HEK293T (cell line): ENCODE measurements around the gene CFTR.
"Not testable (repeated sequence)": the region's sequence is repeated elsewhere in the genome, so short reads cannot be mapped to it uniquely, and the experiment has no call there.

Experiments used
- CTCF ChIA-PET: fragments of 350-600 bp; formaldehyde crosslinking; extraction: SDS; loops from one replicate; lab custom pipeline; 2021; ENCODE audit warnings: antibody characterized with exemption, inconsistent platforms; lab: Yijun Ruan, JAX
- POLR2A ChIA-PET: fragments of 350-600 bp; formaldehyde crosslinking; extraction: SDS; loops from one replicate; lab custom pipeline; 2020; ENCODE audit warnings: antibody characterized with exemption, inconsistent platforms; lab: Yijun Ruan, JAX
- DNase-seq: peaks from one replicate; pipeline ENCODE4 v3.0.0; 2012; ENCODE audit warnings: mixed read lengths; ENCODE audit errors: extremely low spot score
- ARNT ChIP-seq: fragments of 450-650 bp; IDR thresholded peaks from 2 replicates; pipeline ENCODE4 v1.6.1; 2017; ENCODE audit warnings: mild to moderate bottlenecking
- BHLHE40 ChIP-seq: fragments of 450-650 bp; IDR thresholded peaks from 2 replicates; pipeline ENCODE4 v1.6.1; 2016; ENCODE audit warnings: mild to moderate bottlenecking, moderate library complexity, borderline replicate concordance
- CTBP1 ChIP-seq: fragments of 450-650 bp; IDR thresholded peaks from 2 replicates; pipeline ENCODE4 v1.6.1; 2016; ENCODE audit warnings: borderline replicate concordance
- ELF4 ChIP-seq: fragments of 450-650 bp; IDR thresholded peaks from 2 replicates; pipeline ENCODE4 v1.6.1; 2017; ENCODE audit warnings: antibody characterized with exemption
- FOXA1 ChIP-seq: fragments of 450-650 bp; IDR thresholded peaks from 2 replicates; pipeline ENCODE4 v1.6.1; 2016; ENCODE audit warnings: mild to moderate bottlenecking
- FOXK2 ChIP-seq: fragments of 450-650 bp; IDR thresholded peaks from 2 replicates; pipeline ENCODE4 v1.6.1; 2016; ENCODE audit warnings: mild to moderate bottlenecking
- FOXM1 ChIP-seq: fragments of 450-650 bp; IDR thresholded peaks from 2 replicates; pipeline ENCODE4 v1.6.1; 2017; ENCODE audit warnings: mild to moderate bottlenecking, borderline replicate concordance
- HDGF ChIP-seq: fragments of 450-650 bp; IDR thresholded peaks from 2 replicates; pipeline ENCODE4 v1.6.1; 2017; ENCODE audit warnings: antibody characterized with exemption, borderline replicate concordance
- L3MBTL2 ChIP-seq: fragments of 450-650 bp; conservative IDR thresholded peaks from 2 replicates; pipeline ENCODE4 v1.6.1; 2016; ENCODE audit warnings: mild to moderate bottlenecking
- LEF1 ChIP-seq: fragments of 450-650 bp; IDR thresholded peaks from 2 replicates; pipeline ENCODE4 v1.6.1; 2017; ENCODE audit warnings: mild to moderate bottlenecking, borderline replicate concordance
- NFRKB ChIP-seq: fragments of 450-650 bp; IDR thresholded peaks from 2 replicates; pipeline ENCODE4 v1.6.1; 2016; ENCODE audit warnings: mild to moderate bottlenecking, moderate library complexity
- SP1 ChIP-seq: fragments of 450-650 bp; IDR thresholded peaks from 2 replicates; pipeline ENCODE4 v1.6.1; 2017
- SUZ12 ChIP-seq: fragments of 450-650 bp; IDR thresholded peaks from 2 replicates; pipeline ENCODE4 v1.6.1; 2016; ENCODE audit warnings: mild to moderate bottlenecking
- TARDBP ChIP-seq: fragments of 450-650 bp; IDR thresholded peaks from 2 replicates; pipeline ENCODE4 v1.6.1; 2016
- ZNF384 ChIP-seq: fragments of 450-650 bp; IDR thresholded peaks from 2 replicates; pipeline ENCODE4 v1.6.1; 2016
- TF ChIP-seq, protein P1 (sequence below): fragments of 450-650 bp; IDR thresholded peaks from 2 replicates; pipeline ENCODE4 v1.6.1; 2016

Gene CFTR

DNA sequence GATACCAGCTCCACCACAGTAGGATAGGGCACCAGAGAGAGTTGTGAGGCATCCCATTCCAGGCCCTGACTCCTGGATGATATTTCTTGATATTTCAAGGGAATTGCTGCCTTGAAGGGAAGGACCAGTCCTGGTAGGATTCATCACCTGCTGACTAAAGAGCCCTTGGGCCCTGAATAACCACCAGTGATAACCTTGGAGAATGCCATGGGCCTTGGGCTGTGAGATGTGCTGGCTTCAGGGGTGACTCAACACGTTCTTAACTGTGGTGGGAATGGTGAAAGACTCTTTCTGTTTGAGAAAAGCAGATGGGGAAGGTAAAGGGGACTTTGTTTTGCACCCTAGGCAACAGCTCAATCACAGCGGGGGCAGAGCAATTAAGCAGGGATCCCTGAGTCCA, 31.2 kb upstream of the CFTR start:
- no peak for DNase-seq
- no peak for TF ChIP-seq ZNF384
- no peak for TF ChIP-seq TARDBP
- TF ChIP-seq NFRKB = no peak
- TF ChIP-seq SP1 = no peak
- TF ChIP-seq, protein P1, sequence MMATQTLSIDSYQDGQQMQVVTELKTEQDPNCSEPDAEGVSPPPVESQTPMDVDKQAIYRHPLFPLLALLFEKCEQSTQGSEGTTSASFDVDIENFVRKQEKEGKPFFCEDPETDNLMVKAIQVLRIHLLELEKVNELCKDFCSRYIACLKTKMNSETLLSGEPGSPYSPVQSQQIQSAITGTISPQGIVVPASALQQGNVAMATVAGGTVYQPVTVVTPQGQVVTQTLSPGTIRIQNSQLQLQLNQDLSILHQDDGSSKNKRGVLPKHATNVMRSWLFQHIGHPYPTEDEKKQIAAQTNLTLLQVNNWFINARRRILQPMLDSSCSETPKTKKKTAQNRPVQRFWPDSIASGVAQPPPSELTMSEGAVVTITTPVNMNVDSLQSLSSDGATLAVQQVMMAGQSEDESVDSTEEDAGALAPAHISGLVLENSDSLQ = no peak
- no peak for TF ChIP-seq FOXK2
- TF ChIP-seq L3MBTL2 = no peak
- no peak for TF ChIP-seq LEF1
- TF ChIP-seq CTBP1 = no peak
- TF ChIP-seq BHLHE40 = no peak
- CTCF ChIA-PET = no interaction called here
- POLR2A ChIA-PET = no interaction called here

DNA sequence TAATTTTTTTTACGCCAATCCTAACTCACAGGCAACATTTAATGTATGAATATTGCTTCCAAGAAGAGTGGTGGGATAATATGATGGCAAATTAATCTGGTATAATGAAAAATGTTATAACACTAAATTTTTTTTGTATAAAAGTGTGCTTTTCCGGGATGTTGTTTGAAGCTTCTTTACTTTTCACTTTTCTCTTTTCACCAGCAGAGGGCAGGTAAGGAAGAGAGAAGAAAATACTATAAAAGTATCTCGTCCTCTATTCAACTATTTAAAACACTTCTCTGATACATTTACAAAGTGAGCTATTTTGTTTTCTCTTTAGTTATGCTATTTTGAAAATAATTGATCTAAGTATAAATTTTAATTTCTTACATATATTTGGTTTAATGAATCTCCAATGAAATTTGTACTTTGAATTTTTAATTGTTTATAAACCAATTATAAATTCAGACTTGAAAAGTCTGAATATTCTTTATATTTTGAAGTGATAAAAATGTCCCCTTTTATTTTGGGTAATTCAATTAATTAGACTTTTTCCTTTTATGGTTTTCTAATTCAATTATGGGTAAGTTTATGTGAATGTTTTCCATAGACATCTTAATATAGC, 20.7 kb upstream of the CFTR start:
- no peak for DNase-seq
- POLR2A ChIA-PET = no interaction called here
- CTCF ChIA-PET = interaction anchor here (0.6 to 1.0 kb wide), 3 partner anchors 232 to 1869 kb away, joined by 3 to 4 read pairs (median 3); no protein-coding TSS in a partner anchor
- TF ChIP-seq FOXK2 (no peak), ELF4 (no peak), L3MBTL2 (no peak), FOXM1 (no peak), ZNF384 (no peak), NFRKB (no peak), FOXA1 (no peak), HDGF (no peak), SUZ12 (no peak), LEF1 (no peak), TARDBP (no peak), CTBP1 (no peak), ARNT (no peak), SP1 (no peak), BHLHE40 (no peak)
- TF ChIP-seq, protein P1 = no peak

DNA sequence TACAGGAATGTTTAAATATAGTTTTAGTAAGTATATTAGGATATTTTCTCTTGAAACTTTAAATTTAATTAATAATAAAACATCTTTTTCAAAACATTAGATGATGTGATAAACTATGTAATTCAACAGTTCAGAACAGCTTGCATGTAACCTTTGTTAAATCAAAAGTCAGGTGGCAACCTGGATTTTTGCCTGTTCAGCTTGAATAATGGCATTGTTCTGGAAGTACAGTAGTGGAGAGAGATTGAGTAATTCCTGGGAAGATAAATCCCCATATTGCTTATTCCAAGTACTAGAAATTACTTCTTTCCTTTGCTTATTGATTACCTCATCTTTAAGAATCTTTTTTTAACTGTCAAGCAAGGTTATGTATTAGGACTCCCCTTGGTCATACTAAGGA, 20.1 kb upstream of the CFTR start:
- TF ChIP-seq L3MBTL2 (no peak), LEF1 (no peak), SP1 (no peak), FOXA1 (no peak), ZNF384 (no peak), NFRKB (no peak), FOXM1 (no peak), ELF4 (no peak), ARNT (no peak), HDGF (no peak), SUZ12 (no peak), BHLHE40 (no peak), TARDBP (no peak), FOXK2 (no peak)
- TF ChIP-seq, protein P1 = no peak
- no peak for DNase-seq
- ChIA-PET POLR2A (no interaction called here), CTCF (interaction anchor here (0.6 kb wide), 1 partner anchor 1868 kb away, joined by 4 read pairs; no protein-coding TSS in a partner anchor)

DNA sequence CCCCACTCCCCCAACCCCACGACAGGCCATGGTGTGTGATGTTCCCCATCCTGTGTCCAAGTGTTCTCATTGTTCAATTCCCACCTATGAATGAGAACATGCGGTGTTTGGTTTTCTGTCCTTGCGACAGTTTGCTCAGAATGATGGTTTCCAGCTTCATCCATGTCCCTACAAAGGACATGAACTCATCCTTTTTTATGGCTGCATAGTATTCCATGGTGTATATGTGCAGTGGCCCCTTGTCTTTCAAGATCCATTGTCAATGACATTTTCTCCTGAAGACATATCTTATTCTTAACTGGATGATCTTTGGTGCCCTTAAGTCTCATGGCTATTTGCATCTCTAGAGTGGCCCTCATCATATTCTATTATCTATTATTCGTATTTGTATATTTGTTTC, 19.0 kb upstream of the CFTR start:
- CTCF ChIA-PET, DNase-seq, POLR2A ChIA-PET: not testable (repeated sequence)

DNA sequence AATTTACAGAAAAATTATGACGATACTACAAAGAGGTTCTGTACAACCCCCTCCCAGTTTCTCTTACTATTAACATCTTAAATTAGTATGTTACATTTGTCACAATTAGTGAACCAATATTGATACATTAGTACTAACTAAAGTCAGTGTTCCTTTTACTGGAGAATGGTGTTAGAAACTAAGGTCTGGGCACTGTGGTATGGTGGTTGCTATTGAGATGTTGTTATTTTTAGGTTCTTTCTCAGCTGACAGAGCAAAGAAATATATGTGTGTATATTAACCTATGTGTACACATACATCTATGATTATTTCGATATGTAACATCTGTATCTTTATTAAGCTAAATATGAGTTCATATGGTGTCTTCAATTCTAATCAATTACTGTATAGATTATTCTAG, 11.7 kb upstream of the CFTR start:
- DNase-seq = no peak
- ChIA-PET CTCF (no interaction called here), POLR2A (no interaction called here)
- TF ChIP-seq ARNT = no peak
- TF ChIP-seq FOXM1 = no peak
- TF ChIP-seq, protein P1 = no peak
- TF ChIP-seq ZNF384 = no peak
- TF ChIP-seq CTBP1 = no peak
- TF ChIP-seq BHLHE40 = no peak

DNA sequence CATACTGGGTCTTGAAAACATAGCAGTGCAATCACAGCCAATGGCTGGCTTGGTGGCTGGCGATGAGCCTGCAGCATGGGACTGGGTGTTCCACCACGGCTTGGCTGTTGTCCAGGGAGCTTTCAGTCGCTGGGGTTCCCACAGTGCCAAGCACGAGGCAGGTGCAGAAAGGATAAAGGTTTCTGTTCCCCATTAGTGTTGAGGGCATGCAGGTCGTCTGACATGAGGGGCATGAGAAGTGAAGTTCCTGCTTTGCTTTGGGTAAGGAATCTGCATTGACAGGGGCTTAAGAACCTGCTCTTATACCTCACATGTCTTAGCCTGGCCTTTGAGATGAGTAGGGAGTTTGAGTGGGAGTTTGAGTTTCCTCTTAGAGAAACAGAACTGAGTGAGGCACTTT, 9.0 kb upstream of the CFTR start:
- CTCF ChIA-PET = no interaction called here
- POLR2A ChIA-PET = no interaction called here
- TF ChIP-seq HDGF = no peak
- TF ChIP-seq SUZ12 = no peak
- TF ChIP-seq, protein P1 = no peak
- no peak for TF ChIP-seq BHLHE40
- TF ChIP-seq ZNF384 = no peak
- TF ChIP-seq LEF1 = no peak
- TF ChIP-seq CTBP1 = no peak
- no peak for TF ChIP-seq FOXK2
- TF ChIP-seq NFRKB = no peak
- TF ChIP-seq ARNT = no peak
- TF ChIP-seq ELF4 = no peak
- TF ChIP-seq TARDBP = no peak
- TF ChIP-seq FOXA1 = no peak
- no peak for TF ChIP-seq FOXM1
- TF ChIP-seq L3MBTL2 = no peak
- no peak for TF ChIP-seq SP1

More for the DNA sequence above, 9.0 kb upstream of the CFTR start:
- DNase-seq = no peak
